Fibroblast of mammary gland (primary cell): ENCODE data around the gene GSE1.

Source experiments
- DNase-seq: peaks from one replicate; pipeline ENCODE4 v3.0.0-alpha.2; 2010; ENCODE audit warnings: low read depth
- H3K4me3 ChIP-seq: 2 replicates; pipeline ENCODE4 v1.5.1; 2011; ENCODE audit warnings: low read depth, mild to moderate bottlenecking, low read length, moderate library complexity; ENCODE audit not compliant: control insufficient read depth
- CTCF ChIP-seq: conservative IDR thresholded peaks from 2 replicates; pipeline ENCODE4 v1.5.1; 2011; ENCODE audit warnings: low read depth, low read length, inconsistent platforms; ENCODE audit not compliant: control insufficient read depth, insufficient read depth

The GSE1 gene

DNA sequence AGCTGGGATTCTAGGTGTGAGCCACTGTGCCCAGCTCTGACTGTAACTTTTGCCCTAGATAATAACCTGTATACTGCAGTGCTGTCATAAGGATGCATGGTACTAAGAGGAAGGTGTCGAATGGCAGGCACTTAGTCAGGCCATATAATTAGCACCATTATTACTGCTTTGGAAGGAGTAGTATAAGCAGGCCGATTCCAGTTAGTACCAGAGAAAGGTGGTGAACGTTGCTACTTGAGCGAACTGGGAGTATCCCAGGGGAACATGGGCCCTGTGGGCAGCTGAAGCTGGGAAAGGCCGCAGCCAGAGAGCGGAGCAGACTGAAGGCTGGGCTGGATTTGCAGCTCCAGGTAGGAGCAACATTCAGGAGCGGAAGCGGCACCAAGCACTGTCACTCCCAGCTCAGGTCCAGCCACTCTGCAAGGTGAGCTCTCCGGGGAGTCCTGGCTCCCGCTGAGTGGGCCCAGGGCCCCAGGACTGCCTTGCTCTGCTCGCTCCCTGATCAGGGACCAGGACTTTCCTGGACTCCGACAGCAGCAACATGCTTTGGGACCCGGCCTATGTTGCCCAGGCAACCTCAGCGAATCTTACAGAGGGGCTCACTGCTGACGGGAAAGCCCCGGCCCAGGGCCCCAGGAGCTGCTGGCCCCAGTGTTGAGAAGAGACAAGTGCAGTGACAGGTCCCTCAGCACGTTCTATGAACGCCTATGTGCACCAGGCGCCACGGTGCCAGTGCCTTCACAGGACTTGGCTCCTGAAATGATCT, 109.2 kb downstream of the GSE1 start:
- no peak for TF ChIP-seq CTCF
- H3K4me3 ChIP-seq, result no peak overlapping the region
- DNase-seq, result no peak

DNA sequence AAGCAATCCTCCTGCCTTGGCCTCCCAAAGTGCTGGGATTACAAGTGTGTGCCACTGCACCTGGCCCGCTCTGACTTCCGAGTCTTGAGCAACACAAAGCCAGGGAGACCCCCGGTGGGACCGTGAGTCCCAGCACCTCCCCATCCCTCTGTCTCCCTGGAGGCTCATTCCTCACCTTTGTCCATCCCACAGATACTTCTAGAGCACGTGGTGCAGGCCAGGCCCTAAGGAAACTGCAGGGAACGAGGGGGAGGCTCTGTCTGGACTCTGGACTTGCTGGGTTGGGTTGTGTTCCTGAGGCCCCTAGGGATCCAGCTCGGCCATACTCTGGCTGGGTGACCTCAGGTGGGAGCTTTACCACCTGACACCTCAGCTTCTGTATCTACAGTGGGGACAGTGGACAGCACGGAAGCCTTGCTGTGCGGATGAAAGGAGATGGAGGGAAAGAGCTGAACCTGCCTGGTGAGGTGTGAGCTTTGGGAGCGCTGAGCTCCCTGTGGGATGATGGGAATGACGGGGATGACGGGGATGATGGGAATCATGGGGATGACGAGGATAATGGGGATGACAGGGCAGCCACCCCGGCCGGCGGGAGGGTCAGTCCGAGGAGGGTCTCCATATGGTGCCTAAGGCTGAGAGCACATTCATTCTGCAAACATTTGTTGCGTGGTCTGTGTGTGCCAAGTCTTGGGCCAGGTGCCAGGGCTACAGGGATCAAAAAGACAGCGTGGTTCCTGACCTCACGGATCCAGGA, 111.2 kb downstream of the GSE1 start:
- no peak overlapping the region for H3K4me3 ChIP-seq
- DNase-seq, result no peak
- no peak for TF ChIP-seq CTCF

- no peak for TF ChIP-seq CTCF
These were observed 111.8 kb downstream of the GSE1 start for GRCh38 chr16:85724936-85725335.

More at GRCh38 chr16:85724936-85725335, 111.8 kb downstream of the GSE1 start:
- no peak overlapping the region for H3K4me3 ChIP-seq
- DNase-seq, result no peak
